ENCODE data around the gene MBP. TPM values are rescaled to one million over a fixed set of nuclear protein-coding genes. Genes with fewer than 3 reads are reported as not detected.
A peak's percentile ranks its signal among the peaks of the same experiment; 100 is the strongest.
"Not testable (repeated sequence)": the region's sequence is repeated elsewhere in the genome, so short reads cannot be mapped to it uniquely, and the experiment has no call there.

MBP gene
- total and polyA plus RNA-seq, 4 donors = 619 to 2,945 (median 1,632) TPM

GRCh38 chr18:76997951-76998808, 134.4 kb downstream of the MBP start:
- 93% methylated on average over 32 of the region's 38 CpGs for WGBS (ENCODE audit: insufficient coverage)
- Histone ChIP-seq H3K4me3 (ENCODE audit: low read depth, low read length) (no peak overlapping the region), H3K36me3 (ENCODE audit: control insufficient read depth, insufficient read depth, low read length) (no peaks in the 10 kb centered on the region), H3K27me3 (ENCODE audit: control insufficient read depth, insufficient read depth, low read length) (no peaks in the 10 kb centered on the region), H3K27ac (ENCODE audit: low read depth, low read length) (no peak overlapping the region), H3K9me3 (ENCODE audit: control insufficient read depth, insufficient read depth, low read length) (no peaks in the 10 kb centered on the region), H3K4me1 (ENCODE audit: control insufficient read depth, insufficient read depth, low read length) (peaks cover 22% of the 10 kb centered on the region)
- no peak for DNase-seq (ENCODE audit: low read depth in 4 of 6, low spot score in 6 of 6)

- Histone ChIP-seq H3K4me1 (ENCODE audit: control insufficient read depth, insufficient read depth, low read length) (peaks cover 37% of the 10 kb centered on the region), H3K9me3 (ENCODE audit: control insufficient read depth, insufficient read depth, low read length) (no peaks in the 10 kb centered on the region), H3K27ac (ENCODE audit: low read depth, low read length) (peak overlapping the region; percentile 50), H3K36me3 (ENCODE audit: control insufficient read depth, insufficient read depth, low read length) (no peaks in the 10 kb centered on the region), H3K4me3 (ENCODE audit: low read depth, low read length) (no peak overlapping the region), H3K27me3 (ENCODE audit: control insufficient read depth, insufficient read depth, low read length) (no peaks in the 10 kb centered on the region)
- peak in 1 of 6 donors; percentile 43 for DNase-seq (ENCODE audit: low read depth in 4 of 6, low spot score in 6 of 6)
- WGBS (ENCODE audit: insufficient coverage) = 38% methylated on average over 2 of the region's 7 CpGs
These were observed 136.2 kb downstream of the MBP start for GRCh38 chr18:76996429-76996828.

- WGBS (ENCODE audit: insufficient coverage) = 65% methylated on average over 4 of the region's 7 CpGs
- no peak for DNase-seq (ENCODE audit: low read depth in 4 of 6, low spot score in 6 of 6)
- Histone ChIP-seq H3K4me3 (ENCODE audit: low read depth, low read length) (no peak overlapping the region), H3K9me3 (ENCODE audit: control insufficient read depth, insufficient read depth, low read length) (no peaks in the 10 kb centered on the region), H3K27ac (ENCODE audit: low read depth, low read length) (peak overlapping the region; percentile 50), H3K4me1 (ENCODE audit: control insufficient read depth, insufficient read depth, low read length) (peaks cover 40% of the 10 kb centered on the region), H3K27me3 (ENCODE audit: control insufficient read depth, insufficient read depth, low read length) (no peaks in the 10 kb centered on the region), H3K36me3 (ENCODE audit: control insufficient read depth, insufficient read depth, low read length) (no peaks in the 10 kb centered on the region)
These were observed 136.7 kb downstream of the MBP start for GRCh38 chr18:76995896-76996295.

- 94% methylated on average over 4 of the region's 8 CpGs for WGBS (ENCODE audit: insufficient coverage)
- no peak for DNase-seq (ENCODE audit: low read depth in 4 of 6, low spot score in 6 of 6)
- H3K4me1 ChIP-seq (ENCODE audit: control insufficient read depth, insufficient read depth, low read length) = peaks cover 40% of the 10 kb centered on the region
- H3K27me3 ChIP-seq (ENCODE audit: control insufficient read depth, insufficient read depth, low read length) = no peaks in the 10 kb centered on the region
- no peak overlapping the region for H3K4me3 ChIP-seq (ENCODE audit: low read depth, low read length)
- peaks cover 6% of the 10 kb centered on the region for H3K36me3 ChIP-seq (ENCODE audit: control insufficient read depth, insufficient read depth, low read length)
- no peak overlapping the region for H3K27ac ChIP-seq (ENCODE audit: low read depth, low read length)
- H3K9me3 ChIP-seq (ENCODE audit: control insufficient read depth, insufficient read depth, low read length) = no peaks in the 10 kb centered on the region
These were observed 138.4 kb downstream of the MBP start for GRCh38 chr18:76994086-76994654.

- no peak for DNase-seq (ENCODE audit: low read depth in 4 of 6, low spot score in 6 of 6)
- no peaks in the 10 kb centered on the region for H3K27me3 ChIP-seq (ENCODE audit: control insufficient read depth, insufficient read depth, low read length)
- WGBS (ENCODE audit: insufficient coverage) = 94% methylated on average over 11 of the region's 11 CpGs
- peaks cover 9% of the 10 kb centered on the region for H3K36me3 ChIP-seq (ENCODE audit: control insufficient read depth, insufficient read depth, low read length)
- no peak overlapping the region for H3K27ac ChIP-seq (ENCODE audit: low read depth, low read length)
- H3K4me1 ChIP-seq (ENCODE audit: control insufficient read depth, insufficient read depth, low read length) = peaks cover 40% of the 10 kb centered on the region
- no peaks in the 10 kb centered on the region for H3K9me3 ChIP-seq (ENCODE audit: control insufficient read depth, insufficient read depth, low read length)
- no peak overlapping the region for H3K4me3 ChIP-seq (ENCODE audit: low read depth, low read length)
These were observed 139.0 kb downstream of the MBP start for GRCh38 chr18:76993573-76993972.

GRCh38 chr18:76993085-76993382, 139.5 kb downstream of the MBP start:
- no peak for DNase-seq (ENCODE audit: low read depth in 4 of 6, low spot score in 6 of 6)
- H3K9me3 ChIP-seq (ENCODE audit: control insufficient read depth, insufficient read depth, low read length) = no peaks in the 10 kb centered on the region
- H3K4me1 ChIP-seq (ENCODE audit: control insufficient read depth, insufficient read depth, low read length) = peaks cover 43% of the 10 kb centered on the region
- peaks cover 14% of the 10 kb centered on the region for H3K36me3 ChIP-seq (ENCODE audit: control insufficient read depth, insufficient read depth, low read length)
- H3K4me3 ChIP-seq (ENCODE audit: low read depth, low read length) = no peak overlapping the region
- no peak overlapping the region for H3K27ac ChIP-seq (ENCODE audit: low read depth, low read length)
- WGBS (ENCODE audit: insufficient coverage) = 100% methylated on average over 1 of the region's 6 CpGs
- no peaks in the 10 kb centered on the region for H3K27me3 ChIP-seq (ENCODE audit: control insufficient read depth, insufficient read depth, low read length)

- H3K36me3 ChIP-seq (ENCODE audit: control insufficient read depth, insufficient read depth, low read length) = peaks cover 14% of the 10 kb centered on the region
- H3K9me3 ChIP-seq (ENCODE audit: control insufficient read depth, insufficient read depth, low read length) = no peaks in the 10 kb centered on the region
- H3K4me1 ChIP-seq (ENCODE audit: control insufficient read depth, insufficient read depth, low read length) = peaks cover 43% of the 10 kb centered on the region
- H3K27ac ChIP-seq (ENCODE audit: low read depth, low read length) = no peak overlapping the region
- 73% methylated on average over 16 of the region's 17 CpGs for WGBS (ENCODE audit: insufficient coverage)
- no peak for DNase-seq (ENCODE audit: low read depth in 4 of 6, low spot score in 6 of 6)
- H3K4me3 ChIP-seq (ENCODE audit: low read depth, low read length) = no peak overlapping the region
- no peaks in the 10 kb centered on the region for H3K27me3 ChIP-seq (ENCODE audit: control insufficient read depth, insufficient read depth, low read length)
These were observed 140.1 kb downstream of the MBP start for GRCh38 chr18:76992226-76993084.

- DNase-seq (ENCODE audit: low read depth in 4 of 6, low spot score in 6 of 6) = no peak
These were observed 141.4 kb downstream of the MBP start for GRCh38 chr18:76991021-76991688.

GRCh38 chr18:76990343-76991020, 142.1 kb downstream of the MBP start:
- WGBS (ENCODE audit: insufficient coverage) = 100% methylated on average over 2 of the region's 8 CpGs
- not testable (repeated sequence) for DNase-seq (ENCODE audit: low read depth in 4 of 6, low spot score in 6 of 6); H3K27ac ChIP-seq (ENCODE audit: low read depth, low read length); H3K4me3 ChIP-seq (ENCODE audit: low read depth, low read length); H3K9me3 ChIP-seq (ENCODE audit: control insufficient read depth, insufficient read depth, low read length); H3K27me3 ChIP-seq (ENCODE audit: control insufficient read depth, insufficient read depth, low read length)
- Histone ChIP-seq H3K36me3 (ENCODE audit: control insufficient read depth, insufficient read depth, low read length) (peaks cover 18% of the 10 kb centered on the region), H3K4me1 (ENCODE audit: control insufficient read depth, insufficient read depth, low read length) (peaks cover 43% of the 10 kb centered on the region)

More at GRCh38 chr18:76991021-76991688, 141.4 kb downstream of the MBP start:
- Histone ChIP-seq H3K27me3 (ENCODE audit: control insufficient read depth, insufficient read depth, low read length) (no peaks in the 10 kb centered on the region), H3K9me3 (ENCODE audit: control insufficient read depth, insufficient read depth, low read length) (no peaks in the 10 kb centered on the region), H3K27ac (ENCODE audit: low read depth, low read length) (no peak overlapping the region), H3K4me1 (ENCODE audit: control insufficient read depth, insufficient read depth, low read length) (peaks cover 41% of the 10 kb centered on the region), H3K36me3 (ENCODE audit: control insufficient read depth, insufficient read depth, low read length) (peaks cover 14% of the 10 kb centered on the region), H3K4me3 (ENCODE audit: low read depth, low read length) (no peak overlapping the region)
- WGBS (ENCODE audit: insufficient coverage) = 91% methylated on average over 17 of the region's 20 CpGs
